GM12878 (cell line): ENCODE data around the gene TNIP3. TPM values are rescaled to one million over a fixed set of nuclear protein-coding genes. Genes with fewer than 3 reads are reported as not detected.
A peak's percentile ranks its signal among the peaks of the same experiment; 100 is the strongest.

Source experiments
- BRCA1 ChIP-seq: IDR thresholded peaks from 2 replicates; pipeline ENCODE4 v1.6.1; 2011; ENCODE audit warnings: low read depth, low read length, improper control_type of control experiment
- CBFB ChIP-seq: IDR thresholded peaks from 2 replicates; pipeline ENCODE4 v1.6.1; 2016; ENCODE audit warnings: antibody characterized with exemption, low read depth
- CBX5 ChIP-seq: sonication (generic); IDR thresholded peaks from 2 replicates; pipeline ENCODE4 v1.6.1; 2016; ENCODE audit warnings: low read depth, moderate library complexity, mild to moderate bottlenecking, inconsistent platforms
- CEBPB ChIP-seq, 2 experiments: fragments of 150-350 bp in 1 of 2; IDR thresholded peaks; 2 replicates each; pipeline ENCODE4 v1.6.1; 2012 to 2014; ENCODE audit warnings: low read depth in 2 of 2, low read length in 2 of 2, borderline replicate concordance in 1 of 2, inconsistent platforms in 1 of 2
- CHD2 ChIP-seq: IDR thresholded peaks from 2 replicates; pipeline ENCODE4 v1.6.1; 2011; ENCODE audit warnings: low read depth, low read length, improper control_type of control experiment, borderline replicate concordance
- GATAD2B ChIP-seq: fragments of 450-650 bp; conservative IDR thresholded peaks from 2 replicates; pipeline ENCODE4 v1.6.1; 2017; ENCODE audit warnings: low read depth, mild to moderate bottlenecking, moderate library complexity
- HCFC1 ChIP-seq: fragments of 150-350 bp; IDR thresholded peaks from 2 replicates; pipeline ENCODE4 v1.6.1; 2014; ENCODE audit warnings: low read length
- IRF3 ChIP-seq: fragments of 450-650 bp; IDR thresholded peaks from 2 replicates; pipeline ENCODE4 v1.6.1; 2014; ENCODE audit warnings: mild to moderate bottlenecking
- JUND ChIP-seq: IDR thresholded peaks from 2 replicates; pipeline ENCODE4 v1.6.1; 2012; ENCODE audit warnings: low read depth, mild to moderate bottlenecking, low read length, improper control_type of control experiment, moderate library complexity
- MTA3 ChIP-seq: IDR thresholded peaks from 2 replicates; pipeline ENCODE4 v1.6.1; 2012; ENCODE audit warnings: low read length, inconsistent platforms, borderline replicate concordance
- NFXL1 ChIP-seq: fragments of 450-650 bp; IDR thresholded peaks from 2 replicates; pipeline ENCODE4 v1.6.1; 2017; ENCODE audit warnings: antibody characterized with exemption, mild to moderate bottlenecking, borderline replicate concordance
- NKRF ChIP-seq: fragments of 450-650 bp; conservative IDR thresholded peaks from 2 replicates; pipeline ENCODE4 v1.6.1; 2017; ENCODE audit warnings: mild to moderate bottlenecking, moderate library complexity
- RBBP5 ChIP-seq: fragments of 200-600 bp; sonication (generic); conservative IDR thresholded peaks from 2 replicates; pipeline ENCODE4 v1.6.1; 2016
- SKIL ChIP-seq: fragments of 450-650 bp; IDR thresholded peaks from 2 replicates; pipeline ENCODE4 v1.6.1; 2017; ENCODE audit warnings: mild to moderate bottlenecking, low read depth, inconsistent platforms; ENCODE audit not compliant: poor library complexity, severe bottlenecking
- SMAD1 ChIP-seq: fragments of 450-650 bp; IDR thresholded peaks from 2 replicates; pipeline ENCODE4 v1.6.1; 2018; ENCODE audit warnings: mild to moderate bottlenecking, low read depth; ENCODE audit not compliant: partially characterized antibody
- SMARCA5 ChIP-seq: fragments of 450-650 bp; IDR thresholded peaks from 2 replicates; pipeline ENCODE4 v1.6.1; 2017; ENCODE audit warnings: mild to moderate bottlenecking
- TAF1 ChIP-seq: IDR thresholded peaks from 2 replicates; pipeline ENCODE4 v1.6.1; 2011; ENCODE audit warnings: mild to moderate bottlenecking, low read depth, low read length, borderline replicate concordance
- polyA plus RNA-seq, 11 experiments: library from polyadenylated mRNA; depleted of rRNA in 4 of 11; unstranded in 6 of 11; stranded (reverse) in 5 of 11; fragments of >200 nt; fragmentation: Nextera tagmentation in 4 of 11; fragmentation: Illumina TruSeq in 1 of 11; extraction: Ambion mirVana in 4 of 11; extraction: Trizol in 1 of 11; gene quantifications; 1 replicate in 1 of 11; 2 replicates in 10 of 11; pipeline versions ENCODE4 v1.2.1 to v1.2.3, GENCODE V29; 2011 to 2016; ENCODE audit warnings: inconsistent platforms in 2 of 11, missing spikeins in 2 of 11, low read depth in 1 of 11
- total RNA-seq, 4 experiments: library from RNA; depleted of rRNA in 3 of 4; stranded (reverse); fragments of >200 nt in 3 of 4; fragmentation: Illumina TruSeq in 1 of 4; extraction: Trizol in 1 of 4; gene quantifications; 2 replicates each; pipeline versions ENCODE4 v1.2.1 to v1.2.3, GENCODE V29; 2013 to 2021
- TF ChIP-seq, protein P1 (sequence below): IDR thresholded peaks from 2 replicates; pipeline ENCODE4 v1.6.1; 2011; ENCODE audit warnings: borderline replicate concordance, low read depth, mild to moderate bottlenecking, moderate library complexity, mixed read lengths, low read length; ENCODE audit not compliant: insufficient read depth; ENCODE audit errors: extremely low read length

The TNIP3 gene
- total and polyA plus RNA-seq, 10 of the 15 experiments (the other 5 are each of a cell fraction or from before 2014, with no cell fraction given): 0.21 to 1.4 (median 0.67) TPM

GRCh38 chr4:121192480-121192879 is 28.4 kb upstream of the TNIP3 start (continued):
- TF ChIP-seq NFXL1 (no peak), TAF1 (no peak), CBX5 (no peak), CBFB (no peak), CEBPB (IDR thresholded peaks at IDR 0.05; ENCODE audit: borderline replicate concordance in 1 of 2, low read depth in 2 of 2, low read length in 2 of 2) (0 out of 4 replicates have a peak, but pooled peaks of 1 of the 2 experiments have one; percentile 8), RBBP5 (no peak), SMARCA5 (no peak), BRCA1 (no peak), HCFC1 (no peak), SKIL (peak; percentile 42), JUND (no peak), MTA3 (no peak), GATAD2B (no peak), NKRF (no peak), IRF3 (no peak), CHD2 (no peak), SMAD1 (no peak)
- TF ChIP-seq, protein P1, sequence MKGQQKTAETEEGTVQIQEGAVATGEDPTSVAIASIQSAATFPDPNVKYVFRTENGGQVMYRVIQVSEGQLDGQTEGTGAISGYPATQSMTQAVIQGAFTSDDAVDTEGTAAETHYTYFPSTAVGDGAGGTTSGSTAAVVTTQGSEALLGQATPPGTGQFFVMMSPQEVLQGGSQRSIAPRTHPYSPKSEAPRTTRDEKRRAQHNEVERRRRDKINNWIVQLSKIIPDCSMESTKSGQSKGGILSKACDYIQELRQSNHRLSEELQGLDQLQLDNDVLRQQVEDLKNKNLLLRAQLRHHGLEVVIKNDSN: no peak
- TF ChIP-seq, all 136 proteins: peak for 10
